RWPE1 (cell line): Measurements from ENCODE around the gene EPHB2.

Experiments
- CTCF ChIA-PET: fragments of 350-600 bp; sonication (Branson Sonifier 250); formaldehyde crosslinking; extraction: SDS; loops from one replicate; lab custom pipeline; 2021; lab: Yijun Ruan, JAX
- POLR2A ChIA-PET: fragments of 400-600 bp; formaldehyde crosslinking; extraction: SDS; loops from one replicate; lab custom pipeline; 2020; ENCODE audit warnings: antibody characterized with exemption; ENCODE audit not compliant: low non-redundant PET; lab: Yijun Ruan, JAX
- DNase-seq: peaks from one replicate; pipeline ENCODE4 v3.0.0; 2012; ENCODE audit warnings: low spot score
- H3K27ac ChIP-seq: fragments of 450-650 bp; 2 replicates; pipeline ENCODE4 v1.5.1; 2017
- TF ChIP-seq, protein P1 (sequence below): fragments of 450-650 bp; conservative IDR thresholded peaks from 2 replicates; pipeline ENCODE4 v1.5.1; 2017; ENCODE audit warnings: low read depth, mild to moderate bottlenecking

The EPHB2 gene

GRCh38 chr1:22752339-22752738 lies 41.7 kb downstream of the EPHB2 start:
- POLR2A ChIA-PET: no interaction called here
- DNase-seq: no peak

GRCh38 chr1:22753481-22753971 lies 42.9 kb downstream of the EPHB2 start:
- TF ChIP-seq, protein P1, sequence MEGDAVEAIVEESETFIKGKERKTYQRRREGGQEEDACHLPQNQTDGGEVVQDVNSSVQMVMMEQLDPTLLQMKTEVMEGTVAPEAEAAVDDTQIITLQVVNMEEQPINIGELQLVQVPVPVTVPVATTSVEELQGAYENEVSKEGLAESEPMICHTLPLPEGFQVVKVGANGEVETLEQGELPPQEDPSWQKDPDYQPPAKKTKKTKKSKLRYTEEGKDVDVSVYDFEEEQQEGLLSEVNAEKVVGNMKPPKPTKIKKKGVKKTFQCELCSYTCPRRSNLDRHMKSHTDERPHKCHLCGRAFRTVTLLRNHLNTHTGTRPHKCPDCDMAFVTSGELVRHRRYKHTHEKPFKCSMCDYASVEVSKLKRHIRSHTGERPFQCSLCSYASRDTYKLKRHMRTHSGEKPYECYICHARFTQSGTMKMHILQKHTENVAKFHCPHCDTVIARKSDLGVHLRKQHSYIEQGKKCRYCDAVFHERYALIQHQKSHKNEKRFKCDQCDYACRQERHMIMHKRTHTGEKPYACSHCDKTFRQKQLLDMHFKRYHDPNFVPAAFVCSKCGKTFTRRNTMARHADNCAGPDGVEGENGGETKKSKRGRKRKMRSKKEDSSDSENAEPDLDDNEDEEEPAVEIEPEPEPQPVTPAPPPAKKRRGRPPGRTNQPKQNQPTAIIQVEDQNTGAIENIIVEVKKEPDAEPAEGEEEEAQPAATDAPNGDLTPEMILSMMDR: no peak
- no peak overlapping the region for H3K27ac ChIP-seq
- ChIA-PET POLR2A (no interaction called here), CTCF (interaction anchor here (0.6 kb wide), 1 partner anchor 12 kb away, joined by 3 read pairs; no protein-coding TSS in a partner anchor)
- DNase-seq: no peak

More at GRCh38 chr1:22752339-22752738, 41.7 kb downstream of the EPHB2 start:
- CTCF ChIA-PET: no interaction called here
- H3K27ac ChIP-seq: no peak overlapping the region
- TF ChIP-seq, protein P1: no peak

- ChIA-PET CTCF (interaction anchor here (0.6 kb wide), 1 partner anchor 12 kb away, joined by 3 read pairs; no protein-coding TSS in a partner anchor), POLR2A (no interaction called here)
- H3K27ac ChIP-seq: no peak overlapping the region
- TF ChIP-seq, protein P1: no peak
- no peak for DNase-seq
Observed at GRCh38 chr1:22754106-22754768, 43.6 kb downstream of the EPHB2 start.

GRCh38 chr1:22754824-22755223 lies 44.2 kb downstream of the EPHB2 start:
- ChIA-PET CTCF (no interaction called here), POLR2A (no interaction called here)
- TF ChIP-seq, protein P1: no peak
- DNase-seq: no peak
- H3K27ac ChIP-seq: no peak overlapping the region

DNA sequence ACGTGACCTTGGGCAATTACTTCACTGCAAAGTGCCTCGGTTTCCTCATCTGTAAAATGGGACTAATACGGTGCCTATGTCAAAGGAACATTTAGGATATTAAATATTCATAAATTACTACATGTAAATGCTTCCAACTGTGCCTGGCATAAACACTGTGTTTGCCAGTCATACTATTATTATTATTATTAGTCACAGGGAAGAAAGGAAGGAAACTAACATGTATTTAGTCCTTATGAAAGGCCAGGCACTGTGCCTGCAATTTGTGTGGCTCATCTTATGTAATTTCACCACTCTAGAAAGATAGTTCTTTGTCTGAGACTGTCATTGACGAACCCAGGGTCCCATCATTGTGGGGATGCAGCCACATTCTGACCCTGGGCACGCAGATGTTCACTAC lies 45.0 kb downstream of the EPHB2 start:
- no peak for DNase-seq
- H3K27ac ChIP-seq: no peak overlapping the region
- POLR2A ChIA-PET: no interaction called here
- TF ChIP-seq, protein P1: no peak
- CTCF ChIA-PET: no interaction called here

GRCh38 chr1:22756125-22756735 lies 45.6 kb downstream of the EPHB2 start:
- H3K27ac ChIP-seq: no peak overlapping the region
- POLR2A ChIA-PET: no interaction called here
- CTCF ChIA-PET: no interaction called here
- TF ChIP-seq, protein P1: no peak
- DNase-seq: no peak
